Transverse colon (tissue), 4 donors: ENCODE measurements around the gene PAK4.
A peak's percentile ranks its signal among the peaks of the same experiment; 100 is the strongest.

ENCODE experiments used
- EP300 ChIP-seq: sonication (generic); formaldehyde crosslinking; IDR thresholded peaks from one replicate; pipeline ENCODE4 v1.6.1; 2017; ENCODE audit warnings: antibody characterized with exemption, low read depth
- POLR2A ChIP-seq: fragments of 450-650 bp; IDR thresholded peaks from one replicate; pipeline ENCODE4 v1.6.1; 2016; ENCODE audit warnings: antibody characterized with exemption, mild to moderate bottlenecking, moderate library complexity
- POLR2AphosphoS5 ChIP-seq, 3 donors: sonication (generic); formaldehyde crosslinking; IDR thresholded peaks; one replicate each; pipeline ENCODE4 v1.6.1; 2016; ENCODE audit warnings: antibody characterized with exemption in 3 of 3
- TF ChIP-seq, protein P1 (sequence below), 5 experiments: fragments of 200-600 bp in 3 of 5; fragments of 450-650 bp in 2 of 5; sonication (generic) in 3 of 5; IDR thresholded peaks; 1 replicate in 2 of 5; 2 replicates in 3 of 5; pipeline ENCODE4 v1.5.1; 2016 to 2017; ENCODE audit warnings: antibody characterized with exemption in 5 of 5, inconsistent platforms in 3 of 5, mild to moderate bottlenecking in 2 of 5, moderate library complexity in 1 of 5

DNA sequence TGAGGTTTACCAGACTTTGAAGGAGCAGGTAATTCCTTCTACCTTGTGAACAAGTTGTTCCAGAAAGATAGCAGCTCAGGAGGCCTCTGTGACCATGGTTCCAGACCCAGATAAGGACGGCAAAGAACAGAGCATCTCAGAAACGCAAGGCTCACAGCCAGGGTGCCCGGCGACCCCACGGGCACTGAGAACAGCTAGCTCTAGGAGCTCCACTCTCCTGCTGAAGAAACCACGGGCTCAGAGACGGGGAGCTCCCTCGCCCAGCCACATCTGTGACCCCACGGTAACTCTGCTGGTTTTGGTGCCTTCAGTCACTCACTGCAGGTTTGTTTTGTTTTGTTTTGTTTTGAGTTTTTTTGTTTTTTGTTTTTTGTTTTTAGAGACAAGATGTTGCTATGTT lies 55.2 kb downstream of the PAK4 start:
- TF ChIP-seq, protein P1, sequence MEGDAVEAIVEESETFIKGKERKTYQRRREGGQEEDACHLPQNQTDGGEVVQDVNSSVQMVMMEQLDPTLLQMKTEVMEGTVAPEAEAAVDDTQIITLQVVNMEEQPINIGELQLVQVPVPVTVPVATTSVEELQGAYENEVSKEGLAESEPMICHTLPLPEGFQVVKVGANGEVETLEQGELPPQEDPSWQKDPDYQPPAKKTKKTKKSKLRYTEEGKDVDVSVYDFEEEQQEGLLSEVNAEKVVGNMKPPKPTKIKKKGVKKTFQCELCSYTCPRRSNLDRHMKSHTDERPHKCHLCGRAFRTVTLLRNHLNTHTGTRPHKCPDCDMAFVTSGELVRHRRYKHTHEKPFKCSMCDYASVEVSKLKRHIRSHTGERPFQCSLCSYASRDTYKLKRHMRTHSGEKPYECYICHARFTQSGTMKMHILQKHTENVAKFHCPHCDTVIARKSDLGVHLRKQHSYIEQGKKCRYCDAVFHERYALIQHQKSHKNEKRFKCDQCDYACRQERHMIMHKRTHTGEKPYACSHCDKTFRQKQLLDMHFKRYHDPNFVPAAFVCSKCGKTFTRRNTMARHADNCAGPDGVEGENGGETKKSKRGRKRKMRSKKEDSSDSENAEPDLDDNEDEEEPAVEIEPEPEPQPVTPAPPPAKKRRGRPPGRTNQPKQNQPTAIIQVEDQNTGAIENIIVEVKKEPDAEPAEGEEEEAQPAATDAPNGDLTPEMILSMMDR (IDR thresholded peaks at IDR 0.05), result no peak
- TF ChIP-seq POLR2AphosphoS5 (IDR thresholded peaks at IDR 0.05), result peak in 1 of 3 donors; percentile 3
- no peak for TF ChIP-seq POLR2A
- TF ChIP-seq EP300, result no peak
